Stimulated activated CD4-positive, alpha-beta T cell treated with anti-CD3 and anti-CD28 coated beads, Interleukin-15, amount 100 ng/mL, for 24 hours (primary cell): ENCODE data around the gene DCXR.
A peak's percentile ranks its signal among the peaks of the same experiment; 100 is the strongest.

ENCODE experiments used
- DNase-seq: peaks from one replicate; pipeline ENCODE4 v3.0.0-alpha.2; 2020

The DCXR gene

DNA sequence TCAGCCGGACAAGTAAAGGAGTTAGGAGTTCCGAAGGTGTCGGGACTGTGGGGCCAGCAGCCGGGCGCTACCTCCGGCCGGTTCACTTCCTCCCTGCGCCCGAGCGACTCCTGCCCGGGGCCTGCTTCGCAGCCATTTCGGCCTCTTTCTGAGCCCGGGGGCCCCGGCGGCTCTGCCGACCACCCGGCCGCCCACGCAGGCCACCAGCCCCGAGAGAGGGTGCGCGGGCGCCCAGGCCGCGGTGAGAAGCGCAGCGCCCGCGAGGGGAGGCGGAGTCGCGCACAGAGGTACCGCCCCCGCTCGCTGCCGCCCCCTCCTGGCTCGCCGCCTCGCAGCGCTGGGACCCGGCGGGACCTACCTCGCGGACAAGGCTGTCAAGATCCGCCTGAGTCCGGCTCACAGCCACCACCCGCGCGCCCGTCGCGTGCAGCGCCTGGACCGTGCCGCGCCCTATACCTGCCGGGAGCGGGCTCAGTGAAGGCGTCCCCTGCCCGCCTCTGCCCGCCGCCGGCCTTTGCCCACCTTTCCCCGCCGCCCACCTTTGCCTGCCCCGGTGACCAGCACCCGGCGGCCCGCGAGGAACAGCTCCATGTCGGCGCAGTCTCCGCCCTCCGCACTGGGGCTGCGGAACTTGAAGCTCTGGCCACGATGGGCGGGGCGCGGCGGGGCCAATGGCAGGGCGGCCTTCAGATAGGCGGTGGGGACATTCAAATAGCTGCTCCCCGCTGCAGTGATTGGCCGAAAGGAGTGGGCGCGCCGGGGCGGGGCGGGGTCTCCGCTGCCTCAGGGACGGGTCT, at the start of gene DCXR:
Gene DCXR (minus strand): TSS at position 606 of the 797 bp plus-strand sequence. CDS start 15 bp downstream, at position 591.
- peak; percentile 98 for DNase-seq

DNA sequence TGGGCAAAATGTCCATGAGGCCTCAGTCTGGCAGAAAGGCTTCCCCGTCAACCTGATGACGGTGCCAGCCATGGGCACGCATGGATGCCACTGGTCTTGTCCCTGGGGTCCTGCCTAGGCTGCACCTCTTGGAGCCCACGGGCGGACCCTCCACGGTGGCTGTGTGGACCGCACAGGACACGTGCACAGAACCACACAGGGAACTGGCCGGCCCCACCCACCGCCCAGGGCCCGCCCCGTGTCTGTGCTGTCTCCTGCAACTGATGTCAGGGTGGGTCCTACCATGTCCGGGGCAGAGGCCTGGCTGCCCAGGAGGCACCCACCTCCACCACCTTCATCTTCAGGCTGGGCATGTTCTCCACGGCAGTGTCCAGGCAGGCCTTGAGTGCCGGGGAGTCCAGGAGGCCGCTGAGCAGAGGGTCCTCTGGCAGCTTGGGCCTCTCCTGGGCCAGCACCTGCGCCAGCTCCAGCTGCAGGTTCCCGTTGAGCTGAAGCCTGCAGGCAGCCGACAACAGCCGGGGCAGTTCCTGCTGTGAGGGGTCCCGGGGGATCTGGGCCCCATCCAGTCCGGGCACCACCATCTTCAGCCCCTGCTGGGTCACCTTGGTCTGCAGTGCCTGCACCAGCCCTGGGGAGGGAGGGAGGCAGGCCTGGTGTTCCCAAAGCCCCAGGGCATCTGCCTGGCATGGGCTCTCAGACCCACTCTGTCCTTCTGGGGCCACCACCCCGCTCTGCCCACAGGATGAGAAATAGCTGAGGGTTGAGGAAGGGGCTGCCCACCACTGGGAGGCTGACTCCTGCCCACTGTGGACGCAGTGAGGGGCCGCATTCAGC, 48.7 kb upstream of the DCXR start:
- DNase-seq: no peak

DNA sequence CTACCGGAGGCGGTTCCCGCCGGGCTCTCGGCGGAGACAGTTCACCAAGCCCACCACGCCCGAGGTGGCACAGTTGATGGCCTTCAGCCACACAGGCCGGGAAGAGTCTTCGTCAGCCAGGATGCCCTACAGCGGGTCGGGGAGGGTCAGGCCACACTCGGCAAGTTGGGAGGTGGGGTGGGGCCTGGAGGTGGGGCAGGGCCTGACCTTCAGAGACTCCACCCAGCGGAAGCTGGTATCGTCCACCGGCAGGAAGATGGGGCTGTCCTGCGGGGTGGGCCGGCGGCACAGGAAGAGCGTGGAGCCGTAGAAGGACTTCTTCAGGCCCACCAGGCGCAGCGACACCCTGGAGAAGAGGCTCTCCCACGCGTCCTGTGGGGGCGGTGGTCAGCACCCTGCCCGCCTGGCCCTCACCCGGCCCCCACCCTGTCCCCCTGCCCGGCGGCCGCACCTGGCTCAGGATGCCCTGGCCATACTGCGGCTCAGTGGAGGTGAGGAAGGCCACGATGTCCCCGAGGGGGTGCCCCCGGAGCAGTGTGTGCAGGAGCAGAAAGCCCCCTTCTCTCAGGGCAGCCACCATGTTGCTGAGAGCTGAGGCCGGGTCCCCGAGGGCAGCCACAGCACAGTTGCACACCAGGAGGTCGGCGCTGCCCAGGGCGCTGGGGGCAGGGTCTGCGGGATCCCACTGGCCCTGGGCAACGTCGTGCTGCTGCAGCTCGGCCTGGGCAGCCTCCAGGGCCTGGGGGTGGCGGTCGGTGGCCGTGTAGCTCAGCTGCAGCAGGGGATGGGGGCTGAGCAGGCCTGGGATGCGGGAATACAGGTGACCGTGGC, 47.7 kb upstream of the DCXR start:
- no peak for DNase-seq

DNA sequence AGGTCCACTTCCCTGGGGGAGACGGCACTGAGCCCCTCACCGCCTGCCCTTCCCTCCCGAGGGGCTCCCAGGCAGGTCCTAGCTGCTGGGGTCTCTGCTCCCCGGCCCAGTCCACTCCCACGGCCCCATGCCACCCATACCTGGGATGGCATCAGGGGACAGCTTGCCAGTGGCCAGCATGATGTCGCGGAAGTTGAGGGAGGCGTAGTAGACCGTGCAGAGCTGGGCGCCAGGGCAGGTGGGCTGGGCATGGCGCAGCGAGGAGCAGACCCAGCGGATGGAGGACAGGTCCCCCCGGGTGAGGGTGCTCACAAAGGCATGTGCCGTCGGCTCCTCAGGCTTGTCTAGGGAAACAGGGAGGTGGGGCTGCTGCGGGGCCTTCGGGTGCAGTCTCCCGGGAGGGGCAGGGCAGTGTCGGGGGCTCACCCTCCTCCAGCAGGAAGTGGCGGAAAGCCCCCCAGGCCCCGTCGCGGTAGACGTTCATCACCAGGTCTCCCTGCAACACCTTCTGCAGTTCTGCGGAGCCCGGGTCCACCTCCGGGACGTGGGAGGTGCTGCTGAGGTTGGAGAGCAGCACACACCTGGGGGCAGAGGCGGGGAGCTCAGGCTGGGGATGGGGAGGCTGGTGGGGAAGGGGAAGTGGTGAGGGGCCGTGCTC, 47.0 kb upstream of the DCXR start:
- no peak for DNase-seq

DNA sequence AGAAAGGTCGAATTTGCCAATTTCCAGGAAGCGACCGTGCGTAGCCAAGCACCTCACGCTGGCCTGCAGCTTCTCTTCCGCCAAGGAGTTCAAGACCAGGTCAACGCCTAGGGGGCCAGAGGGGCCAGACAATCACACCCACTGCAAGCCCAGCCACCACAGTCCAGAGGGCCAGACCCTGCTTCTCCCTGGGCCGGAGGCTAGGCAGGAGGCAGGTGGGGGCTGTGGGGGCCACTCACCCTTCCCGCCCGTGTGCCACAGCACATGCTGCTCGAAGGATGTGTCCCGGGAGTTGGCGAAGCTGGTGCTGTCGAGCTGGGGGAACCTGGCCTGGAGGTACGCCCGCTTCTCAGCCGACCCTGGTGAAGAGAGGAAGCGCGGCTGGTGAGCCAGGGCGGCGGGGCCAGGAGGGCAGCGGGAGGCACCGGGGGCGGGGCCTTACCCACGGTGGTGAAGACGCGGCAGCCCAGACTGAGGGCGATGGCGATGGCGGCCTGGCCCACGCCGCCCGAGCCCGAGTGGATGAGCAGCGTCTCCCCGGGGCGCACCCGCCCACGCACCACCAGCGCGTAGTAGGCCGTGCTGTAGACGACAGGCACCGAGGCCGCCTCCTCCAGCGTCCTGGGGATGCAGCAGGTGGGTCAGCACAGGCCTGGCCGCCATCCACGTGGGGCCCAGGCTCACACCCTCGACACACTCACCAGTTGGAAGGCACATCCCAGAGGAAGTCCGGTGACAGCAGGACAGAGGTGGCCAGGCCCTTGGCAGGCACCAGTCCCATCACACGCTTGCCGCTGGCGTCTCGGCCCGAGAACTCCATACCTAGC, 46.2 kb upstream of the DCXR start:
- DNase-seq: no peak

DNA sequence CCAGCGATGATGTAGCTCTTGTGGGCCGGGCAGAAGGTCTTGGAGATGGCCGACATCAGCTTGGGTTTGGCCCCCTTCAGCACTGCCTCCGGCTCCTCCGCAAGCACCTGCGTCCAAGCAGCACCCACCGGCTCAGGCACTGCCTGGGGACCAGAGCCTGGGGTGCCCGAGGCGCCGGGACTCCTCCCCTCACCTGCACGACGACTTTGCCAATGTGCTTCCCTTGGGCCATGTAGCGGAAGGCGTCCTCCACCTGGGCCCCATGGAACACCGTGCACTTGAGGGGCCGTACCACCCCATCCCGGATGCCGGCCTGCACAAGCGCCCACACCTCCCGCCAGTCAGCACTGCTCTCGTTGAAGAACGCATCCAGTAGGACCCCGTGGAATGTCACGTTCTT, 45.5 kb upstream of the DCXR start:
- no peak for DNase-seq

DNA sequence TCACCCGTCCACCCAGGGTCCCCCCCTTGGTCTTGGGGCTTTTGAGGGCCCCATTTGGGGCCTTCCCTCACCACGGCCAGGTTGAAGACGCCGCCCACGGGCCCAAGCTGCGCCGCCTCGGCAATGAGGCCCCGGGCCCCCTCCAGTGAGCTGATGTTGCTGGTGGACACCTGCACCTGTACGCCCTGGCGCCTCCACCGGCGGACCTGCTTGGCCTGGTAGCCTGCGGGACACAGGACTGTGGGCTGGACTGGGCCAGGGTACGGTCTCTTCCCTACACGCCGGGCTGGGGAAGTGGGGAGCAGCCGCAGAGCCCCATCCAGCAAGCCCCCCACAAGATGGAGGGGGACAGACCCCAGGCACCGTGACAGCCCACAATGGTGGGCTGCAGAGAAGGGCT, 45.0 kb upstream of the DCXR start:
- no peak for DNase-seq

DNA sequence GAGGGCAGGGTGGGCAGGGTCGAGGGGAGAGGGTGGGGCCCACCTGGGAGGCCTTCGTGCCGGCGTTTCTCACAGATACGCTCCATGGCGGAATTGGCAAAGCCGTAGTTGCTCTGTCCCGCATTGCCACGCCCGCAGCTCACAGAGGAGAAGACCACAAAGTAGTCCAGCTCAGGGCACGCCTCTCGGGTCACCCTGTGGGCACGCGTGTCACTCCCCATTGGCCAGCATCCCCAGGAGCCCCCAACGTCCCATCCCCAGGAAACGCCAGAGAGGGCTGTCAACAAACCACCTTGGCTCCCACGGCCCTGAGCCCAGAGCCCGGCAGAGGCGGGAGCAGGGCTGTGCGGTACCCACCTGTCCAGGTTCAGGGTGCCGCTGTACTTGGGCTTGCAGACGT, 44.5 kb upstream of the DCXR start:
- no peak for DNase-seq

DNA sequence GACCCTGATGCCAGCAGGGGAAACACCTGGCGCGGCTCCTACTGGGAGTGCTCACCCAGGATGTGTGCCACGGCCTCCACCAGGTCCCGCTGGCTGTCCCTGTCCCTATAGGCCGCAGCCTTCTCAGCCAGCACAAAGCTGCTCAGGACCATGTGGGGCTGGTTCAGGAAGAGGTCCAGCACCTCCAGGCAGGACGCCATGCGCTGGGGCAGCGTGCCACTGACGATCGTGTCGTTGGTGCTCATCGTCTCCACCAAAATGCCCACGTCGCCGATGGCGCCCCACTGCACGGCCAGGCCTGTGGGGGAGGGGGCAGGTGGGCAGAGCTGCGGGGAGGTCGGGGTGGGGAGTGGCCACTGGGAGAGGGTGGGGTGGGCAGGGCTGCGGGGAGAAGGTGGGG, 44.0 kb upstream of the DCXR start:
- DNase-seq: no peak

DNA sequence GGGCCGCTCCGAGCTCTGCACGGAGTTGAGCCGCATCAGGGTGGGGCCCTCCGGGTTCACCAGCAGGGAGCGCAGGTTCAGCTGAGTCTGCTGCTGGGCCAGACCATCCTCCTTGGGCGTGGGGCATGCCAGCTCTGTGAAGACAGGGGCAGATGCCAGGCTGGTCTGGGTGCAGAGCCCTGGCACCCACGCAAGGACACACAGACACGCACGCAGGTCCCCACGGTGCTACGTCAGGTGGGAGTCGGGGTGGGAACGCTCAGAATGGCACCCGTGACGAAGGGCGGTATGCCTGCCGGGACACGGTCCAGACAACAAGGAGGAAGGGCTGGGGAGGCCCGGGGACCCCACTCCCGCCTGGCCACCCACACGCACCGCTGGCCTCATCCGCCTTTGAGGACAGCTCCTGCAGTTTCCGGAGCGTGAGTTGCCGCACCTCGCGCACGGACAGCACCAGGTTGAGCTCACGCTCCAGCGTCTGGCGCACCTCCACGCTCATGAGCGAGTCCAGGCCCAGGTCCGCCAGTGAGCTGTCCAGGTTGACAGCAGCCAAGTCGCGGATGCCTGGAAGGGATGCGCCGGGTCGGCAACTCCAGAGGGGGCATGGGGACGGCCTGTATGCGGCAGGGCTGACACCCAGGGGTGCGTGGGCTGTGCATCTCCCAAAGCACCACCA, 43.4 kb upstream of the DCXR start:
- DNase-seq: no peak

DNA sequence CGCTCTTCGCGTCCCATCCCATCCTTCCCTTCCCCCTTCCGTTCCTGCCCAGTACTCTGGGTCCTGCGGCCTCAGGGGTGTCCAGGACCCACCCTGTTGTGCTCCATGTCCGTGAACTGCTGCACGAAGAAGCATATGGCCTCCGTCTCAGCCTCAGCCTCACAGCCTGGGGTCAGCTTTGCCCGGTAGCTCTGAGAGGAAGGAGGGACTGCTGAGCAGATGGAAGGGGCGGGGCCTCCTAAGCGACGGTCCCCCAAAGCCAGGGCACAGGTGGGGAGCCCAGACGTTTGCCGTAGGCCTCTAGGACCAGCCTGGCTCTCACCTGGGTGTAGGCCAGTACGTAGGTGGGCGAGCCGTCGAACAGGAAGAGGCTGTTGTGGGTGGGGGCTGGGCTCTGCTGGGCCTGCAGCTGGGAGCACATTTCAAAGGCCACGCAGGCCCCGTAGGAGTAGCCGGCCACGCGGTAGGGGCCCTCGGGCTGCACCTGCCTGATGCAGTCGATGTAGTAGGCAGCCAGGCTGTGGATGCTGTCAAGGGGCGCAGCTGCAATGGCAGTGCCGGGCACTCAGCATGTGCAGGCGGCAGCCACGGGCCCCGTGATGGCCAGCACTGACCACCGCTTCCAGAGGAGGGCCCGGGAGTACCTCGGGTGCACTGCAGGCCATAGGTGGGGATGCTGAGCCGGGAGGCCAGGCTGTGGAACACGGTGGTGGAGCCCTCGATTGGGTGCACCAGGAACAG, 42.7 kb upstream of the DCXR start:
- DNase-seq: no peak

DNA sequence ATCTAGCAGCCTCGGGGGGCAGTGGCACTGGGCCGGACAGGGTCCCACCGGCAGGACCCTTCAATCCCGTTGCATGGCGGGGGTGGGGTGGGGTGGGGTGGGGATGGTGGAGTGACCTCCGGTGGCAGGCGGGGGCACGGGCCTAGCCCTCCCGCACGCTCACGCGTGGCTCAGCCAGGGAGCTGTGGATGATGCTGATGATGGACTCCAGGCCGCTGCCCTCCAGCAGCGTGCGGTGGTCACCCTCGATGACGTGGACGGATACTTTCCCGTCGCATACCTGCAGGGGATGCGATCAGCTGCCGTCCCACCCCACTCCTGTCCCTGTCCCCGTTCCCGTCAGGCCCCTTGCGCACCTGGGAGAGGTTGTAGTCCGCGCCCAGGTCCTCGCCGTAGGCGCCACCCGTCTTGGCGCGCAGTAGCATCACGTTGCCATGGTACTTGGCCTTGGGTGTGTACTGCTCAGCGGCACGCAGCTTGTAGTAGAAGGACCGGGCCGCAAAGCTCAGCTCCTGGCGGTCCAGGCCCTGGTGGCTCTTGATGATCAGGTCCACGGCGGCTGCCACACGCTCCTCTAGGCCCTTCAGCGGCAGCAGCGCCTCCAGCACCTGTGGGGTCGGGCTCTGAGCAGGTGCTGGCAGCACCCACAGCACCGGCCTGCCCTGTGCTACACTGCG, 41.6 kb upstream of the DCXR start:
- DNase-seq: no peak

DNA sequence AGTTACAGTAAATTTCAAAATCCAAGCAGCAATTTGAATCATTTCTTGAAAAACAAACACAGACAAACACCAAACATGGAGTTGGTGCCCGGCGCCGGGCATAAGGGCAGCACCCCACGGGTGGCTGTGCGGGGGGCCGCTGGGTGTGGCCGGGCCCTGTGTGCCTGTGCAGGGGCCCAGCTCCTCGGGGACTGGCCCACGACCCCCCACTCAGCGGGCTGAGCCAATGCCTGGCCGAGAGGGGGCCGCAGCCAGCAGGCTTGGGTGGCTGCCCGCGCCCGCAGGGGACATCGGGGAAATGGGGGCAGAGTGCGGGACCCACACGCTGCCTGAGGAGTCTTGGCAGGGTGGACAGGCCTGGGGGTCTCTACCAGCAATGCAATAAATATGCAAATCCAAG, 40.9 kb upstream of the DCXR start:
- no peak for DNase-seq

DNA sequence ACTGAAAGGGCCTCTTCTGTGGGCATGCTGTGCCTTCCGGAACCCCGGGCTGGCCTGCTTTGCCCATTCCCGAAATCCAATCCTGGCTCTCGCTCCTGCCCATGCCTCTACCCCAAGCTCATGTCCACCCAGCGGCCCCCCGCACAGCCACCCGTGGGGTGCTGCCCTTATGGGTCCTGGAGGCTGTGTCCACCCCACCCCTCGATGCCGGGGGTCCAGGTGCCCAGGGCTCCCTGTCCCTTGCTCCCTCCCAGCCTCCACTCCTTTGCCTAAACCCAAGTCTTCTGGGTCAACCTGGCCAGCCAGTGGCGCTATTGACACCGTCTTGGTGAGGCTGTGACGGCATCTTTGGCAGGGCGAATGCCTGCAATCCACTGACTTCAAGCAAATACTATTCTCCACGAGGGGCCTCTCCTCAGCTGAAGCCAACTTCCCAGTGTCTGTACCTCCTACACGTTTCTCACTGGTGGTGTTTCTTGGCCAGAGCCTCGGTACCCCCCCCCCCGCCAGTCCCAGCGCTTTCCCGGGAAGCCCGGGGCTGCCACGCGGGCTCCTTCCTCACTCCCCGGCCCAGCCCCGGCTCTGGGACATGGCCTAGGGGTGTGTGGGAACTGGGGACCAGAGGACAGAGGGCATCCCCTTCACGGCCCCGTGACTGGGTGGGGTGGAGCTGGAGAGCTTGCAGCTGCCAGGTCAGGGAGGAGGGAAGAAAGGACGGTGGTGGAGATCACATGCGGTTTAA, 40.3 kb upstream of the DCXR start:
- DNase-seq: no peak

DNA sequence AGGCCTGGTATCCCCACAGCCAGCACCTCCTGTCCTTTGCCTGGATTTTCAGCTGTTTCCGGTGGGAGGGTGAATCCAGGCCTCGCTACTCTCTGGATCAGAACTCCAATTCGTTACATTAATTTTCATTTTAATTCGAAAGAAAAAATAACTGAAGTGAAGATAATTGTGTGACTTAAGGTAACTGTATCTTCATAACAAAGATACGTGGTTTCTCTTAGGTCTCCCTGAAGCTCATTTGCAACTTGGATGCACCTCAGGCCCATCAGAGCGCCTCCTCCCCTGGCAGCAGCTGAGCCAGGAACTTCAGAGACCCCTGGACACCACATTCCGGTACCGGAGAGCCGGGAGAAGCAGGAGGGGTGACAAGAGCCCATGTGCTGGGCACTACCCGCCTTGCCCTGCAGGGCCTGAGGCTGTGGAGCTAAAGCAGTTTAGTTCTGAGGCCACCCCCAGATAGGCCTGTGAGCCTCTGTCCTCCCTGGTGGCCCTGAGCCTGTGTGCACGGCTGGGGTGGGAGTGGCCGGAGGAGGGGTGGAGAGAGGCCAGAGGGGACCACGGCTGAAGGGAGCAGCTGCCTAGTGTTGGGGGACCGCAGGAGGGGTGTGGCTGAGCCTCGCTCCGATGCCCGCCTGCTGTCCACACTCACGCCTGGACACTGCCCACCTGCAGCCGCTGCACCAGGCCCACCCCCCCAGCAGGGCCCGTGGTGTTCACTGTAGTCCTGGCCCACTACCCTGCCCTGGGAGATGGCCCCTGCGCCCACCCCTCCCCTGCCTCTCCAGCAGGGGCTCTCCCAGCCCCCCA, 39.5 kb upstream of the DCXR start:
- DNase-seq: no peak

DNA sequence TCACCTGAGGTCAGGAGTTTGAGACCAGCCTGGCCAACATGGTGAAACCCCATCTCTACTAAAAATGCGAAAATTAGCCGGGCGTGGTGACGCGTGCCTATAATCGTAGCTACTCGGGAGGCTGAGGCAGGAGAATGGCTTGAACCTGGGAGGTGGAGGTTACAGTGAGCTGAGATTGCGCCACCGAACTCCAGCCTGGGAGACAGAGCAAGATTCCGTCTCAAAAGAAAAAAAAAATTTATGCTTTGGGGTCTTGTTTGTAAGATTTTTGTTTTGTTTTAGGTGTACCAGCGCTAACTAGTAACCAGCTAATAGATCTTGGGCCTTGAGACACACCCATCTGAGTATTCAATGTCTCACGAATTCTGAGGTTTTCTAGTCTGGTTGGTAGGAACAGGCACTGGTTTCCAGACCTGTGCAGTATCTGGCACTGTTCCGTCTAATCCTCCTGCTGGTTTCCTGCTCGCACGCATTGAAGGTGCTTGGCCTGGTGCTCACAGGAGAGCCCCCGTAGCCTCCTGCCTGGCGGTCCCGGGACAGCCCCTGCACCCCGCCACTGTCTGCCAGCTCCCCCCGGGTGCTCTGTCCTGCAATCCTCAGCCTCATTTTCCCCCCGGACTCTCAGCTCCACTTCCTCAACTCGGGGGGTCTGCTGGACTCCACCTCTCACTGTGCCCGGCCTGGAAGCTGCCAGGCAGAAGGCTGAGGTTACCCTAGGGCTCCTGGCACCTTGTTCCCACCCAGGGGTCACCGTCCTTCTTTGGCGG, 38.7 kb upstream of the DCXR start:
- DNase-seq: no peak

DNA sequence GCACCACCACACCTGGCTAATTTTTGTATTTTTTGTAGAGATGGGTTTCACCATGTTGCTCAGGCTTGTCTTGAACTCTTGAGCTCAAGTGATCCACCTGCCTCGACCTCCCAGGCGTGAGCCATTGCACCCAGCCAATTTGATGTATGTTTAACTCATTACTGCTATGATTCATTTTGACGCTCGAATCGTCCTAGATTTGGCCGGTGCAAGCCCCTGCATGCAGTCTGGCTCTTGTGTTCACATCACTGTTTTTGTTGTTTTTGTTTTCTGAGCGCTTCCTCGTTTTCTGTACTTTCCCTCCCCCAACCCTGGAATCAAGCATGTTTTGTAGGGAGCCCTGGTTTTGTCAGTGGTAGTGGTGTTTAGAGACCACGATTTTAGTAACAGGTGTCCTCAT, 35.9 kb upstream of the DCXR start:
- DNase-seq: no peak

DNA sequence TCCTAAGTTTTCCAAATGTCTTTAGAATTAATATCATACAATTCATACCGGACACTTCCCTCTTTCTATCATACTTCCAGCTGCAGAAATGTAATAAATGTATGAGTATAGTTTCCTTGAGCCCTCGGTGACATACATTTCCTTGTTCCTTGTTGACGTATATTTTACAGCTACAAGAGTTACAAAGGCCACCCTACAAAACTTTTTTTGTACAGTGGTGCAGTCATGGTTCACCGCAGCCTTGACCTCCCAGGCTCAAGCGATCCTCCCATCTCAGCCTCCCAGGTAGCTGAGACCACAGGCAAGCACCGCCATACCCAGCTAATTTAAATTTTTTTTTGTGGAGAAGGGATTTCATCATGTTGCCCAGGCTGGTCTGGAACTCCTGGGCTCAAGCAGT, 35.3 kb upstream of the DCXR start:
- DNase-seq: no peak
